ENCODE results near the gene ZNF211. TPM values are rescaled to one million over a fixed set of nuclear protein-coding genes. Genes with fewer than 3 reads are reported as not detected.

ZNF211 gene
- total and polyA plus RNA-seq, 2 donors (not counting 3 experiments of a cell fraction or from before 2014, with no cell fraction given), result 4.7 to 9.4 TPM

DNA sequence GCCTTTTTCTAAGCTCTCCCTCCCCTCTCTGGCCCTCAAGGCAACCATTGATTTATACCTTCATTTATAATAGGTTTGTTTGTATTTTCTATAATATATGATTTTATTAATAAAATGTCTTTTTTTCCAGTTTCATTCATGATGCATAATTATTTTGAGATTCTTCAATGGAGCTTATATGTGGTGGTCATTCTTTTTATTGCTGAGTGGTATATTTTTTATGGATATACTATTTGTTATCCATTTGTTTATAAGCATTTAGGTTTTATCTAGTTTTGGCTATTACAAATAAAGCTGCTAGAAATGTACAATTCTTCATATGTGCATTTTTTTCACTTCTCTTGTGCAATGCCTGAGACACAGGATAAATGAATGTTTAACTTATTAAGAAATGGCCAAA, 10.8 kb downstream of the ZNF211 start:
- Histone ChIP-seq H3K9ac (replicated peaks; ENCODE audit: extremely low read depth, insufficient read depth, low read length) (no peak overlapping the region), H2AFZ (ENCODE audit: low read depth, low read length) (no peak overlapping the region), H3K27ac (ENCODE audit: insufficient read depth, low read depth, low read length) (no peak overlapping the region), H3K4me2 (ENCODE audit: insufficient read depth, low read length) (no peak overlapping the region), H3K9me3 (replicated peaks; ENCODE audit: control insufficient read depth, insufficient read depth, low read length) (peaks cover 15% of the 10 kb centered on the region), H3K4me3 (replicated peaks in 1 of 3; ENCODE audit: insufficient read depth in 1 of 3, low read depth in 1 of 3, low read length in 3 of 3) (no peak overlapping the region), H3K4me1 (ENCODE audit: control insufficient read depth, extremely low read depth, insufficient read depth, low read length) (no peaks in the 10 kb centered on the region), H3K36me3 (ENCODE audit: control insufficient read depth in 2 of 2, extremely low read depth in 1 of 2, insufficient read depth in 2 of 2, low read length in 2 of 2) (peaks cover 9 to 27% of the 10 kb centered on the region in 2 experiments), H3K9me1 (replicated peaks; ENCODE audit: control insufficient read depth, extremely low read depth, insufficient read depth, low read length) (no peaks in the 10 kb centered on the region), H4K20me1 (replicated peaks; ENCODE audit: control insufficient read depth, extremely low read depth, insufficient read depth, low read length) (no peaks in the 10 kb centered on the region), H3K27me3 (ENCODE audit: control insufficient read depth in 2 of 2, insufficient read depth in 2 of 2, low read length in 2 of 2) (no peaks in the 10 kb centered on the region), H3K79me2 (ENCODE audit: control insufficient read depth, insufficient read depth, low read length) (no peaks in the 10 kb centered on the region)
- ChIA-PET POLR2A (no interaction called here), CTCF (no interaction called here)
- dilution Hi-C loops (cut with MboI; ENCODE audit: extremely low pct_ligation_motif_present, low sequenced_read_pairs), result no loop called here
- intact Hi-C loops (cut with micrococcal nuclease), result no loop called here
- no peak for TF ChIP-seq MYC (IDR thresholded peaks at IDR 0.05; ENCODE audit: low read depth, low read length)
- TF ChIP-seq, protein P1, sequence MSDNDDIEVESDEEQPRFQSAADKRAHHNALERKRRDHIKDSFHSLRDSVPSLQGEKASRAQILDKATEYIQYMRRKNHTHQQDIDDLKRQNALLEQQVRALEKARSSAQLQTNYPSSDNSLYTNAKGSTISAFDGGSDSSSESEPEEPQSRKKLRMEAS (IDR thresholded peaks at IDR 0.05; ENCODE audit: insufficient read depth, insufficient read length), result no peak
- TF ChIP-seq, protein P2, sequence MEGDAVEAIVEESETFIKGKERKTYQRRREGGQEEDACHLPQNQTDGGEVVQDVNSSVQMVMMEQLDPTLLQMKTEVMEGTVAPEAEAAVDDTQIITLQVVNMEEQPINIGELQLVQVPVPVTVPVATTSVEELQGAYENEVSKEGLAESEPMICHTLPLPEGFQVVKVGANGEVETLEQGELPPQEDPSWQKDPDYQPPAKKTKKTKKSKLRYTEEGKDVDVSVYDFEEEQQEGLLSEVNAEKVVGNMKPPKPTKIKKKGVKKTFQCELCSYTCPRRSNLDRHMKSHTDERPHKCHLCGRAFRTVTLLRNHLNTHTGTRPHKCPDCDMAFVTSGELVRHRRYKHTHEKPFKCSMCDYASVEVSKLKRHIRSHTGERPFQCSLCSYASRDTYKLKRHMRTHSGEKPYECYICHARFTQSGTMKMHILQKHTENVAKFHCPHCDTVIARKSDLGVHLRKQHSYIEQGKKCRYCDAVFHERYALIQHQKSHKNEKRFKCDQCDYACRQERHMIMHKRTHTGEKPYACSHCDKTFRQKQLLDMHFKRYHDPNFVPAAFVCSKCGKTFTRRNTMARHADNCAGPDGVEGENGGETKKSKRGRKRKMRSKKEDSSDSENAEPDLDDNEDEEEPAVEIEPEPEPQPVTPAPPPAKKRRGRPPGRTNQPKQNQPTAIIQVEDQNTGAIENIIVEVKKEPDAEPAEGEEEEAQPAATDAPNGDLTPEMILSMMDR (IDR thresholded peaks at IDR 0.05; ENCODE audit: extremely low read depth in 1 of 2, insufficient read depth in 1 of 2, low read depth in 1 of 2, low read length in 2 of 2), result no peak
- no peak for TF ChIP-seq FOS (IDR thresholded peaks at IDR 0.05; ENCODE audit: borderline replicate concordance, insufficient read depth, low read length)
- no peak for TF ChIP-seq JUN (IDR thresholded peaks at IDR 0.05; ENCODE audit: borderline replicate concordance, insufficient read depth, insufficient read length, low read depth)
- no peak for TF ChIP-seq GATA2 (IDR thresholded peaks at IDR 0.05; ENCODE audit: insufficient read depth, insufficient read length, low read depth, low read length)
- TF ChIP-seq POLR2A (IDR thresholded peaks at IDR 0.05; ENCODE audit: low read depth, low read length), result no peak
- no peak for TF ChIP-seq POLR2AphosphoS5 (IDR thresholded peaks at IDR 0.05; ENCODE audit: insufficient read depth, low read depth, low read length)
- TF ChIP-seq EZH2 (IDR thresholded peaks at IDR 0.05; ENCODE audit: borderline replicate concordance, low read depth, low read length, severe bottlenecking), result no peak
- DNase-seq (ENCODE audit: low read depth, low spot score), result no peak
- no peak for FAIRE-seq
- no TSS peak for BruUV-seq (replicated peaks)

Measured in endothelial cell of umbilical vein (primary cell).